Bronchial epithelial cell (primary cell): ENCODE measurements around the gene MREG. TPM values are rescaled to one million over a fixed set of nuclear protein-coding genes. Genes with fewer than 3 reads are reported as not detected.

Experiments
- DNase-seq: peaks from one replicate; pipeline ENCODE4 v3.0.0-alpha.2; 2010; ENCODE audit warnings: low read depth
- FAIRE-seq: peaks from 2 replicates; lab custom pipeline; 2011; peaks lifted over from hg19 to GRCh38; lab: Jason Lieb, UNC
- H3K27me3 ChIP-seq: 2 replicates; pipeline ENCODE4 v1.5.1; 2011; ENCODE audit warnings: low read length; ENCODE audit not compliant: control insufficient read depth, insufficient read depth
- H3K36me3 ChIP-seq: 2 replicates; pipeline ENCODE4 v1.5.1; 2011; ENCODE audit warnings: low read length; ENCODE audit not compliant: control insufficient read depth, insufficient read depth
- H3K4me3 ChIP-seq: 2 replicates; pipeline ENCODE4 v1.5.1; 2011; ENCODE audit warnings: mild to moderate bottlenecking, low read depth, low read length, control low read depth
- total RNA-seq: library from RNA; depleted of rRNA; stranded (reverse); fragments of >200 nt; gene quantifications from 2 replicates; pipeline ENCODE4 v1.2.1, GENCODE V29; 2014
- TF ChIP-seq, protein P1 (sequence below): IDR thresholded peaks from 2 replicates; pipeline ENCODE4 v1.5.1; 2011; ENCODE audit warnings: mild to moderate bottlenecking, moderate library complexity, low read length, control low read depth, inconsistent platforms; ENCODE audit not compliant: insufficient read depth, severe bottlenecking

Gene MREG
- total RNA-seq, 1 donor from 2014 or later, result 24.7 TPM

DNA sequence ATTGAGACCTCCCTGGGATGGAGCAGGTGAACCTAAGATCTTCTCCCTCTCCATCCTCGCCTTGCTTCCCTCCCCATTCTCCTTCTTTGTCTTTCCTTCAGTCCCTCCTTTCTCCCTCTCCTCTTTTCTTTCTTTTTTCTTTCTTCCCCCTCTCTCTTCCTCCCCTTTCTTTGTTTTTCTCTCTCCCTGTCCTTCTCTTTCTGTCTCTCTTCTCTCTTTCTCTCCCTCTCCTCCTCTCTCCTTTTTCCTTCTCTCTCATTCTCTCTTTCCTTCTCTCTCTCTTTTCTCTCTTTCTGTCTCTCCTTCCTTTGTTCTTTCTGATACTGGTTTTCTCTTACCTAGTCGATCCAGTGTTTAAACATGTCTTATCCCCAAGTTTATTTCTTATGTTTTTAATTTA, 10.7 kb downstream of the MREG start:
- Histone ChIP-seq H3K36me3 (peaks cover 2% of the 10 kb centered on the region), H3K4me3 (no peak overlapping the region), H3K27me3 (no peaks in the 10 kb centered on the region)
- no peak for FAIRE-seq
- no peak for DNase-seq
- TF ChIP-seq, protein P1, sequence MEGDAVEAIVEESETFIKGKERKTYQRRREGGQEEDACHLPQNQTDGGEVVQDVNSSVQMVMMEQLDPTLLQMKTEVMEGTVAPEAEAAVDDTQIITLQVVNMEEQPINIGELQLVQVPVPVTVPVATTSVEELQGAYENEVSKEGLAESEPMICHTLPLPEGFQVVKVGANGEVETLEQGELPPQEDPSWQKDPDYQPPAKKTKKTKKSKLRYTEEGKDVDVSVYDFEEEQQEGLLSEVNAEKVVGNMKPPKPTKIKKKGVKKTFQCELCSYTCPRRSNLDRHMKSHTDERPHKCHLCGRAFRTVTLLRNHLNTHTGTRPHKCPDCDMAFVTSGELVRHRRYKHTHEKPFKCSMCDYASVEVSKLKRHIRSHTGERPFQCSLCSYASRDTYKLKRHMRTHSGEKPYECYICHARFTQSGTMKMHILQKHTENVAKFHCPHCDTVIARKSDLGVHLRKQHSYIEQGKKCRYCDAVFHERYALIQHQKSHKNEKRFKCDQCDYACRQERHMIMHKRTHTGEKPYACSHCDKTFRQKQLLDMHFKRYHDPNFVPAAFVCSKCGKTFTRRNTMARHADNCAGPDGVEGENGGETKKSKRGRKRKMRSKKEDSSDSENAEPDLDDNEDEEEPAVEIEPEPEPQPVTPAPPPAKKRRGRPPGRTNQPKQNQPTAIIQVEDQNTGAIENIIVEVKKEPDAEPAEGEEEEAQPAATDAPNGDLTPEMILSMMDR, result no peak

DNA sequence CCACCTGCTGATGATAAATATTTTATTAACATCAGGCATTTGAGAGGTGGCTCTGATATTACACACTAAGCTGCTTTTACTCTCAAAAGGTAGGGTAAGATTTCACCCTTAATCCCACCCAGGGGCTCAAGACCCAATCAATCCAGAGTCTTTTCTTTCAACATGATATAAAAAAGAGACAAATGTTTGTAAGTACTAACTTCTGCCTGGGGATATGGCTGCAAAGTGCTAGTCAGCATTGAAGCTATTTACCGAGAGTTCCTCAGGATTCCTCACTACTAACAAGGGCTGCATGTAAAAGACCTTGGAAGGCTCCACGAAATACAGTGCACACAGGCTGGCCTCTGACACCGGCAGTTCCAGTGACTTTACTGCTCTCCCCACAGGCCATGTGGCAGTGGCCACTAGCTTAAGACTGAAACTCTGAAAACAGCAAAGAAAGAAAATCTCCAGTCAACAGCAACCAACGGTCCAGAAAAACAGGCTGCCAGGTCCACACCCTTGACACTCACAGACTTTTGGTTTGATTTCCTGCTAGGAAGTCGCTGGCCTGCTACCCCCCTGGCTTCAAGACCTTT, 11.2 kb downstream of the MREG start:
- Histone ChIP-seq H3K36me3 (peaks cover 3% of the 10 kb centered on the region), H3K27me3 (no peaks in the 10 kb centered on the region), H3K4me3 (no peak overlapping the region)
- TF ChIP-seq, protein P1, result no peak
- DNase-seq (no peak), FAIRE-seq (no peak)

- FAIRE-seq (no peak), DNase-seq (no peak)
- H3K36me3 ChIP-seq, result peaks cover 3% of the 10 kb centered on the region
- TF ChIP-seq, protein P1, result no peak
- no peaks in the 10 kb centered on the region for H3K27me3 ChIP-seq
- no peak overlapping the region for H3K4me3 ChIP-seq
Observed at GRCh38 chr2:216001216-216002100, 11.9 kb downstream of the MREG start.

- Histone ChIP-seq H3K27me3 (no peaks in the 10 kb centered on the region), H3K4me3 (no peak overlapping the region), H3K36me3 (peaks cover 8% of the 10 kb centered on the region)
- no peak for FAIRE-seq
- DNase-seq, result no peak
- TF ChIP-seq, protein P1, result no peak
Observed at GRCh38 chr2:215998636-215999035, 14.7 kb downstream of the MREG start.

DNA sequence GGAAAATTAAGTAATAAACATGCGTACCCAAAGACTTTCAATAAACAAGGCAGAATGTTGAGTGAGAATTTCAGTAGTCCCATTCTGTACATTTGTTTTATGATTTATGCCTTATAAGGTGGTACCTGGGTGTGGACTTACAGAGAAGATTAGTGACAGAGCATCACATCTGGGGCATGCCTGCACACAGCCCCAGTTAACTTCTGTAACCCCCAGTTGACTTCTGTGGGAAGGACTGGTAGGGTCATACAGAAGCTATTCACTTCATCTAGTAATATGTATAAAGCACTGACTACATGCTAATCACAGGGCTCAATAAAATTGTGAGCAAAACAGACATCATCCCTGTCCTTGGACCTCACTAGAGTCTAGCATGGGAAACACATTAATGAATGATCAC, 16.1 kb downstream of the MREG start:
- TF ChIP-seq, protein P1, result no peak
- Histone ChIP-seq H3K27me3 (no peaks in the 10 kb centered on the region), H3K36me3 (peaks cover 8% of the 10 kb centered on the region), H3K4me3 (no peak overlapping the region)
- no peak for DNase-seq
- FAIRE-seq, result no peak
